SK-N-SH treated with all-trans-retinoic acid at 6 μM for 48 hours (cell line): ENCODE results near the gene CUEDC1.

Experiments used
- ATAC-seq: fragments of 200-7000 bp; cut with Tn5 transposase; 3 replicates; pipeline ENCODE4 v1.9.1; 2020; ENCODE audit warnings: mild to moderate bottlenecking, moderate library complexity
- ARNTL ChIP-seq: fragments of 450-650 bp; formaldehyde crosslinking; IDR thresholded peaks from 2 replicates; pipeline ENCODE4 v1.5.0; 2020; ENCODE audit warnings: low read depth, mild to moderate bottlenecking, moderate library complexity, borderline replicate concordance
- BACH2 ChIP-seq: fragments of 250-450 bp; sonication (Bioruptor Pico); IDR thresholded peaks from 2 replicates; pipeline ENCODE4 v1.9.0; 2021; ENCODE audit warnings: mild to moderate bottlenecking, borderline replicate concordance
- CSDC2 ChIP-seq: fragments of 250-450 bp; sonication (Bioruptor Pico); IDR thresholded peaks from 2 replicates; pipeline ENCODE4 v1.5.0; 2020; ENCODE audit warnings: mild to moderate bottlenecking, moderate library complexity
- ESRRG ChIP-seq: fragments of 250-450 bp; sonication (Bioruptor Pico); IDR thresholded peaks from 2 replicates; pipeline ENCODE4 v1.6.1; 2021; ENCODE audit warnings: mild to moderate bottlenecking
- GLIS3 ChIP-seq: fragments of 250-450 bp; sonication (Bioruptor Pico); IDR thresholded peaks from 2 replicates; pipeline ENCODE4 v1.5.0; 2020; ENCODE audit warnings: mild to moderate bottlenecking, moderate library complexity
- ISL1 ChIP-seq: fragments of 250-450 bp; sonication (Bioruptor Pico); IDR thresholded peaks from 2 replicates; pipeline ENCODE4 v2.1.2; 2022; ENCODE audit warnings: mild to moderate bottlenecking, moderate library complexity
- OSR1 ChIP-seq: fragments of 250-450 bp; sonication (Bioruptor Pico); IDR thresholded peaks from 2 replicates; pipeline ENCODE4 v1.8.0; 2022; ENCODE audit warnings: moderate library complexity, mild to moderate bottlenecking, inconsistent platforms
- POU6F1 ChIP-seq: fragments of 250-450 bp; sonication (Bioruptor Pico); IDR thresholded peaks from 2 replicates; pipeline ENCODE4 v1.8.0; 2021; ENCODE audit warnings: low read depth, mild to moderate bottlenecking, moderate library complexity, borderline replicate concordance
- PPARA ChIP-seq: fragments of 250-450 bp; sonication (Bioruptor Pico); IDR thresholded peaks from 2 replicates; pipeline ENCODE4 v1.5.0; 2020; ENCODE audit warnings: mild to moderate bottlenecking, borderline replicate concordance
- RARB ChIP-seq: fragments of 250-450 bp; sonication (Bioruptor Pico); IDR thresholded peaks from 2 replicates; pipeline ENCODE4 v1.8.0; 2021; ENCODE audit warnings: mild to moderate bottlenecking, moderate library complexity
- TCF4 ChIP-seq: fragments of 250-450 bp; sonication (Bioruptor Pico); IDR thresholded peaks from 2 replicates; pipeline ENCODE4 v1.8.0; 2021; ENCODE audit warnings: mild to moderate bottlenecking, moderate library complexity, borderline replicate concordance
- TOX ChIP-seq: fragments of 250-450 bp; sonication (Bioruptor Pico); IDR thresholded peaks from 2 replicates; pipeline ENCODE4 v1.8.0; 2021; ENCODE audit warnings: mild to moderate bottlenecking, moderate library complexity, borderline replicate concordance
- TSHZ2 ChIP-seq: fragments of 250-450 bp; sonication (Bioruptor Pico); IDR thresholded peaks from 2 replicates; pipeline ENCODE4 v1.5.0; 2020; ENCODE audit warnings: mild to moderate bottlenecking, moderate library complexity
- ZC3H10 ChIP-seq: fragments of 250-450 bp; sonication (Bioruptor Pico); IDR thresholded peaks from 2 replicates; pipeline ENCODE4 v1.5.1; 2021; ENCODE audit warnings: mild to moderate bottlenecking, moderate library complexity
- ZFP3 ChIP-seq: fragments of 250-450 bp; sonication (Bioruptor Pico); IDR thresholded peaks from 2 replicates; pipeline ENCODE4 v1.5.0; 2020; ENCODE audit warnings: mild to moderate bottlenecking, moderate library complexity
- ZFP30 ChIP-seq: fragments of 450-650 bp; formaldehyde crosslinking; IDR thresholded peaks from 2 replicates; pipeline ENCODE4 v1.5.0; 2022; ENCODE audit warnings: mild to moderate bottlenecking, moderate library complexity
- ZNF565 ChIP-seq: fragments of 450-650 bp; formaldehyde crosslinking; conservative IDR thresholded peaks from 2 replicates; pipeline ENCODE4 v1.5.0; 2020; ENCODE audit warnings: low read depth, mild to moderate bottlenecking, moderate library complexity
- ZNF70 ChIP-seq: fragments of 450-650 bp; formaldehyde crosslinking; IDR thresholded peaks from 2 replicates; pipeline ENCODE4 v1.5.0; 2020; ENCODE audit warnings: mild to moderate bottlenecking, moderate library complexity
- ZNF8 ChIP-seq: fragments of 450-650 bp; formaldehyde crosslinking; IDR thresholded peaks from 2 replicates; pipeline ENCODE4 v1.5.0; 2020; ENCODE audit warnings: mild to moderate bottlenecking, moderate library complexity
- TF ChIP-seq, protein P1 (sequence below): fragments of 250-450 bp; sonication (Bioruptor Pico); IDR thresholded peaks from 2 replicates; pipeline ENCODE4 v1.5.1; 2021; ENCODE audit warnings: mild to moderate bottlenecking, moderate library complexity
- TF ChIP-seq, protein P2 (sequence below): fragments of 250-450 bp; sonication (Bioruptor Pico); IDR thresholded peaks from 2 replicates; pipeline ENCODE4 v1.5.1; 2020; ENCODE audit warnings: low read depth, mild to moderate bottlenecking, moderate library complexity
- TF ChIP-seq, protein P3 (sequence below): fragments of 250-450 bp; sonication (Bioruptor Pico); IDR thresholded peaks from 2 replicates; pipeline ENCODE4 v1.8.0; 2020; ENCODE audit warnings: mild to moderate bottlenecking, moderate library complexity, borderline replicate concordance

Gene CUEDC1

GRCh38 chr17:57832314-57833178, 122.7 kb downstream of the CUEDC1 start:
- ATAC-seq = no peak
- no peak for TF ChIP-seq ZC3H10 (CRISPR knock-in tag)
- TF ChIP-seq BACH2 (CRISPR knock-in tag) = no peak
- no peak for TF ChIP-seq POU6F1
- TF ChIP-seq ARNTL = no peak
- TF ChIP-seq ESRRG (CRISPR knock-in tag) = no peak
- TF ChIP-seq GLIS3 (CRISPR knock-in tag) = no peak
- TF ChIP-seq ISL1 (CRISPR knock-in tag) = no peak
- TF ChIP-seq ZNF8 (CRISPR knock-in tag) = no peak
- TF ChIP-seq TOX = no peak
- no peak for TF ChIP-seq ZNF70 (CRISPR knock-in tag)
- no peak for TF ChIP-seq ZFP3 (CRISPR knock-in tag)
- no peak for TF ChIP-seq CSDC2 (CRISPR knock-in tag)
- TF ChIP-seq OSR1 (CRISPR knock-in tag) = no peak
- no peak for TF ChIP-seq TCF4 (CRISPR knock-in tag)
- TF ChIP-seq, protein P1, sequence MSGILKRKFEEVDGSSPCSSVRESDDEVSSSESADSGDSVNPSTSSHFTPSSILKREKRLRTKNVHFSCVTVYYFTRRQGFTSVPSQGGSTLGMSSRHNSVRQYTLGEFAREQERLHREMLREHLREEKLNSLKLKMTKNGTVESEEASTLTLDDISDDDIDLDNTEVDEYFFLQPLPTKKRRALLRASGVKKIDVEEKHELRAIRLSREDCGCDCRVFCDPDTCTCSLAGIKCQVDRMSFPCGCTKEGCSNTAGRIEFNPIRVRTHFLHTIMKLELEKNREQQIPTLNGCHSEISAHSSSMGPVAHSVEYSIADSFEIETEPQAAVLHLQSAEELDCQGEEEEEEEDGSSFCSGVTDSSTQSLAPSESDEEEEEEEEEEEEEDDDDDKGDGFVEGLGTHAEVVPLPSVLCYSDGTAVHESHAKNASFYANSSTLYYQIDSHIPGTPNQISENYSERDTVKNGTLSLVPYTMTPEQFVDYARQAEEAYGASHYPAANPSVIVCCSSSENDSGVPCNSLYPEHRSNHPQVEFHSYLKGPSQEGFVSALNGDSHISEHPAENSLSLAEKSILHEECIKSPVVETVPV (CRISPR knock-in tag) = no peak
- no peak for TF ChIP-seq ZNF565
- no peak for TF ChIP-seq RARB (CRISPR knock-in tag)

DNA sequence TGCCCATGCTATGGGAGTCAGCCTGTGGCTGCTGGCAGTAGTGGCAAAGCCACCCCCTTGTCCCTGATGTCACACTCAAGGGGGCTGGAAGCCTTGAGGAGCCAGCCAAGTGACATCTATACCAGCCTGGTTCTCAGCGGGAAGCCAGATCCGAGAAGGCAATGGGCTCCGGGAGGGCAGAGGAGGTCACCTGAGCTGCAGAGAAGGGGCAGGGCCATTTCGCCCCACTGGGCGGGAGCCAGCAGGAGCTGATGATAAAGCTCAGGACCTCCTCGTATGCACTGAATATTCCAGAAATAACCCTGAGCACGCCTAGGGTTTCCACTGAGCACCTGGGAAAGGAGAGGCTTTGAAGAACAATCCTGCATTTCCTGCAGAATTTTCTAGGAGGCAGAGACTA, 124.3 kb downstream of the CUEDC1 start:
- no peak for TF ChIP-seq BACH2 (CRISPR knock-in tag)
- TF ChIP-seq, protein P2, sequence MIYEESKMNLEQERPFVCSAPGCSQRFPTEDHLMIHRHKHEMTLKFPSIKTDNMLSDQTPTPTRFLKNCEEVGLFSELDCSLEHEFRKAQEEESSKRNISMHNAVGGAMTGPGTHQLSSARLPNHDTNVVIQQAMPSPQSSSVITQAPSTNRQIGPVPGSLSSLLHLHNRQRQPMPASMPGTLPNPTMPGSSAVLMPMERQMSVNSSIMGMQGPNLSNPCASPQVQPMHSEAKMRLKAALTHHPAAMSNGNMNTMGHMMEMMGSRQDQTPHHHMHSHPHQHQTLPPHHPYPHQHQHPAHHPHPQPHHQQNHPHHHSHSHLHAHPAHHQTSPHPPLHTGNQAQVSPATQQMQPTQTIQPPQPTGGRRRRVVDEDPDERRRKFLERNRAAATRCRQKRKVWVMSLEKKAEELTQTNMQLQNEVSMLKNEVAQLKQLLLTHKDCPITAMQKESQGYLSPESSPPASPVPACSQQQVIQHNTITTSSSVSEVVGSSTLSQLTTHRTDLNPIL (CRISPR knock-in tag) = no peak
- TF ChIP-seq, all 23 proteins: peak for 0

GRCh38 chr17:57823469-57824401, 131.5 kb downstream of the CUEDC1 start:
- TF ChIP-seq RARB (CRISPR knock-in tag) (no peak), CSDC2 (CRISPR knock-in tag) (no peak), ZNF8 (CRISPR knock-in tag) (no peak), POU6F1 (no peak), ZFP30 (no peak), PPARA (CRISPR knock-in tag) (no peak), TSHZ2 (CRISPR knock-in tag) (no peak), ISL1 (CRISPR knock-in tag) (no peak), ZFP3 (CRISPR knock-in tag) (no peak)
- TF ChIP-seq, protein P3, sequence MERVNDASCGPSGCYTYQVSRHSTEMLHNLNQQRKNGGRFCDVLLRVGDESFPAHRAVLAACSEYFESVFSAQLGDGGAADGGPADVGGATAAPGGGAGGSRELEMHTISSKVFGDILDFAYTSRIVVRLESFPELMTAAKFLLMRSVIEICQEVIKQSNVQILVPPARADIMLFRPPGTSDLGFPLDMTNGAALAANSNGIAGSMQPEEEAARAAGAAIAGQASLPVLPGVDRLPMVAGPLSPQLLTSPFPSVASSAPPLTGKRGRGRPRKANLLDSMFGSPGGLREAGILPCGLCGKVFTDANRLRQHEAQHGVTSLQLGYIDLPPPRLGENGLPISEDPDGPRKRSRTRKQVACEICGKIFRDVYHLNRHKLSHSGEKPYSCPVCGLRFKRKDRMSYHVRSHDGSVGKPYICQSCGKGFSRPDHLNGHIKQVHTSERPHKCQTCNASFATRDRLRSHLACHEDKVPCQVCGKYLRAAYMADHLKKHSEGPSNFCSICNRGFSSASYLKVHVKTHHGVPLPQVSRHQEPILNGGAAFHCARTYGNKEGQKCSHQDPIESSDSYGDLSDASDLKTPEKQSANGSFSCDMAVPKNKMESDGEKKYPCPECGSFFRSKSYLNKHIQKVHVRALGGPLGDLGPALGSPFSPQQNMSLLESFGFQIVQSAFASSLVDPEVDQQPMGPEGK = no peak
- TF ChIP-seq, protein P1 (CRISPR knock-in tag) = no peak
- ATAC-seq = no peak

More for the DNA sequence above, 124.3 kb downstream of the CUEDC1 start:
- no peak for ATAC-seq
